Anterior cingulate cortex (tissue), 58 donors: ENCODE results near the gene PGAP2.
A peak's percentile ranks its signal among the peaks of the same experiment; 100 is the strongest.

ENCODE experiments used
- DNase-seq, 58 donors: peaks; one replicate each; lab custom pipeline; 2025; lab: John Stamatoyannopoulos, UW

Gene PGAP2

DNA sequence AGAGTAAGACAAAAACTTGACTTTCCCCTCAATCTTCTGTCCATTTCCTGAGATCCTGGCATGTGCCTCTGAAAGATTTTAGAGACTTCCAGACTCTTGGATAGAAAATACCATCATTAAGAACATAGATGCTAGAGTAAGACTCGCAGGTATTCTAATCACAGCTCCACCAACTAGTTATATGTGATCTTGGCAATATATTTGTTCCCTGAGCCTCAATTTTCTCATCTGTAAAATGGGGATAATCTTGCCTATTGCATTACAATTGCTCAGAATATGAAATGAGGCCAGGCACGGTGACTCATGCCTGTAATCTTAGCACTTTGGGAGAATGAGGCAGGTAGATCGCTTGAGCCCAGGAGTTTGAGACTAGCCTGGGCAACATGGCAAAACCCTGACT lies 21.7 kb downstream of the PGAP2 start:
- DNase-seq: no peak

DNA sequence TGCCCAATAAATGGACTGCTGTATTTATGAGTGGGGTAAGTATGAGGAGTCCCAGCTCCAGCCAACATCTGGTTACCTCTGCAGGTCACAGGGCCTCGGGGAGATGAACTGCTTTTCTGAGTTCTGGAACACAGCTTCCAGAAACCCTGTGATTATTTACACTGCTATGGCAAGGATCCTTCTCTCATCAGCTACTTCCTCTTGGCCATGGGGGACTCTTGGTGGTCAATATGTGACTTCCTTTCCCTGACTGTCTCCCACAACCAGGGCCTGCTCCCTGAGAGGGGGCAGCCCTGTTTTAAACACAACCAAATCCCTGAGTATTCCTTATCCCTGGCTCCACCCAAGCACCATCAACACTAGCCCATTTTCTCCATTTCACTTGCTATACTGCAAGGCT lies 22.4 kb downstream of the PGAP2 start:
- no peak for DNase-seq

DNA sequence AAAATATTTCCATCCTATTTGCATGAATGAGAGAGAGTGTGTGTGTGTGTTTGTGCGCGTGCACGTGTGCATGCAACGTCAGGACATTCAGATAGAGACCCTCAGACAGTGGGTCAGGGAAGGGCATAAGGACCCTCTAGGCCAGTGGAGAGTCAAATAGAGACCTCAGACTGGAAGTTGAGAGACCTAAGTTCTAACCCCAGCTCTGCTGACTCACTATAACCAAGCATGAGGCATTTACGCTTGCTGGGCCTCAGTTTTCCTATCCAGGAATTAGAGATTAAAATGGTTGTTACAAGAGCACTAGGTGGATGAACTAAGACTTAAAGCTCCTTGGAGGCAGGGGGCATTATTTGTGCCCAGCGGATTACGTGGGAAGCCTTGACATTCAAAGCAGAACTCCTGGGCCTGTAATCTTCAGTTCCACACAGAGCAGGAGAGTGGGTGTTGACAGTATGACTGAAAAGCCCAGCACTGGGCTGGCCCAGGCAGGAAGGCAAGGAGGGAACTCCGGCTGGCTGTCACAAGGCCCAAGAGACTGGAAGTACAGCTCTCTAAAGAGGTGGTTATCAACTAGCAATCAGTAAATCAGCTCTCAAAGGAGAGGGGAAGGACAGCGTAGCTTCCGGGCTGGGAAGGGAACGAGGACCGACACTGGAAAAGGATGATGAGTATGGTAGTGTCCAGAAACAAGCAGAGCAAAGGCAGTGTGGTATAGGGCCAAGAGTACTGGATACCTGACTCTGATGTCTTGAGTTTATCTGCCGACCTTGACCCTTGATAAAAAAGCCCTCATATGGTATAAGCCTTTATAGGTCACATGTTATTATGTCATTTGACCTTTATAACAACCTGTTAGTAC lies 23.2 kb downstream of the PGAP2 start:
- DNase-seq: peak in 2 of 58 donors; percentile 11 to 21

GRCh38 chr11:3832816-3833215 lies 24.5 kb downstream of the PGAP2 start:
- DNase-seq: no peak

DNA sequence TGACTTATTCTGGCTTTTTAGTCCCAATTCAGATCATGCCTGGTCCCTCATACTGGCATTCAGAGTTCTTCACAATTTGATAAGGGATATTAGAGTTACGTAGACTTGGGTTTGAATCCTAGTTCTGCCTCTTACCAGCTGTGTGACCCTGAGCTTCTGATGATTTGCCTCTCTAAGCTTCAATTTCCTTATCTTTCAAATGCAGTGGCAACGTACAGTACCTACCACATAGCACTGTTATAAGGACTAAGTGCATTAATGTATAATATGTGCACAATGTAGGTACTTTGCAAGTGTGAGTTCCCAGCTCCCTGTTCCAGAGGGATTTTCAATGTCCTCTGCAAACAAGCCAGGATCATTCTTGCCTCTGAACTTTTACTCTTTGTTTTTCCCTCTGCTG lies 25.1 kb downstream of the PGAP2 start:
- DNase-seq: no peak

- no peak for DNase-seq
These were observed 25.9 kb downstream of the PGAP2 start for GRCh38 chr11:3834349-3834663.

GRCh38 chr11:3834664-3835461 lies 26.5 kb downstream of the PGAP2 start:
- DNase-seq: peak in 9 of 58 donors; percentile 11 to 35 (median 26)

DNA sequence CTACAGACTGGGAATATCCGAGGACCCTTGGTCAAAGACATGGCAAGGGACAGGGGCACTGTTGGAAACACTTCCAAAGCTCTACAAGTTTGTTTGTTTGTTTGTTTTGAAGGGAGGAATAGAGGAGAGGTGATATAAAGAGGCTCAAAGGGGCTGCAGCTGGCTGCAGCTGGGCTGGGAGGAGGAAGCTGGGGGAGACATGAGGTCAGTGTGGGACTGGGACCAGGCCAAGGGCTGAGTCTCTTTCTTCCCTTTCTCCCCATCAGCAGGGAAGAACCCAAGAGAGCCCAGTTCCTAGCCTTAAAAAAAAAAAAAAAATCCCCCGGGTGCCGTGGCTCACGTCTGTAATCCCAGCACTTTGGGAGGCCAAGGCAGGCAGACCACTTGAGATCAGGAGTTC lies 27.4 kb downstream of the PGAP2 start:
- peak in 17 of 58 donors; percentile 10 to 55 (median 26) for DNase-seq

DNA sequence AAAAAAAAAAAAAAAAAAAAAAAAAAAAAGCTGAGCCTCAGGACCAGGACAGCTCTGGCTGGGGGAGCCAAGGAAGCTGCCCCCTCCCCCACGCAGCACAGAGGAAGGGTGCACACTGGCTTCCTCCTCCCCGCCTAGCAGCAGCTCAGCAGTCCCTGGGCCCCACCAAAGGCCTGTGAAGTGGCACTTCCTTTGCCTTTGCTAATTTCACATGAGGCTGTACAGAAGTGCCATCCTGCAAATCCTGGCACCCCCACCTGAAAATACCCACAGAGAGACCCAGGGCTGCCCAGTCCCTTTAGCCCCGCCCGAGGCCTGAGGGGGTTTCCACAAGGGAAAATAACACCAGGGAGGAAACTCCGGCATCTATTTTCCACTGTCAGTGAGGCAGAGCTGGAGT lies 28.5 kb downstream of the PGAP2 start:
- peak in 4 of 58 donors; percentile 3 to 15 (median 10) for DNase-seq

DNA sequence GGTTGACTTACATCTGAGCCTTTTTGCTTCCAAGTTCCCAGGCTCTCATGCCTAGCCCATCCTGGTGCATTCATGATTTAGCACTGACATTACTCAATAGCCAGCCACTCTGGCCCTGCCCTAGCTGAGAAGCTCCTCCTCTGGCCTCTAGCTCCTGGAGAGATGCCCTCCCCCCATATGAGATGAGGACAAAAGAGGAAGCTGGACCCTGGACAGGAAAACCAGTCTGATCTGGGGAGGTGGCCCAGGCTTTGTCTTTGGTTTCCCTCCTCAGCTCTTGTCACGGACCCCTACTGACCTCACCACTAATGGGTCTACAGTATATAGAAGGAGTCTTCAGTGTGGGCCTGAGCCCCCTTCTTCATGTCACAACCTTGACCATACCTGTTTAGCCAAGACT lies 29.4 kb downstream of the PGAP2 start:
- peak in 16 of 58 donors; percentile 20 to 59 (median 32) for DNase-seq

- no peak for DNase-seq
These were observed 30.1 kb downstream of the PGAP2 start for GRCh38 chr11:3838504-3838903.

GRCh38 chr11:3840004-3840869 lies 31.9 kb downstream of the PGAP2 start:
- peak in 6 of 58 donors; percentile 44 to 81 (median 56) for DNase-seq

- peak in 51 of 58 donors; percentile 43 to 92 (median 75) for DNase-seq
These were observed 32.6 kb downstream of the PGAP2 start, which contains the start of gene RHOG for GRCh38 chr11:3840870-3841425. Gene RHOG, minus strand, starts transcription at chr11:3840959. Its CDS starts 12,821 bp downstream, at chr11:3828138.

- DNase-seq: peak in 54 of 58 donors; percentile 62 to 94 (median 78)
These were observed 33.3 kb downstream of the PGAP2 start for GRCh38 chr11:3841426-3842350.

DNA sequence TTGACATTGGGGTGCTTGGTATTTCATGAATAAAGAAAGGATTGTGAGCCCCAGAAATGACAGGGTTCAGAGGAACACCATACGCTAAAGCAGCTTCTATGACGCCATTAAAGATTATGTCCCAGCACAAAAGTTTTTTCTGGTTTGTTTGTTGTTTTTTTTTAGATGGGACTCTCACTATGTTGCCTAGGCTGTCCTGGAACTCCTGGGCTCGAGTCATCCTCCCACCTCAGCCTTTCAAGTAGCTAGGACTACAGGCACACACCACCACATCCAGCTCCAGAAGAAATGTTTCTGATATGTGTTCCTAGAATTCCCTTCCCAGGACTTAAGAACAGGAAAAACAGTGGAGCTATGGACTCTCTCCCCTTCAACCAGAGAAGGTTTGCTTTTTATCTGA lies 35.0 kb downstream of the PGAP2 start:
- no peak for DNase-seq

- no peak for DNase-seq
These were observed 36.9 kb downstream of the PGAP2 start for GRCh38 chr11:3845246-3845645.

DNA sequence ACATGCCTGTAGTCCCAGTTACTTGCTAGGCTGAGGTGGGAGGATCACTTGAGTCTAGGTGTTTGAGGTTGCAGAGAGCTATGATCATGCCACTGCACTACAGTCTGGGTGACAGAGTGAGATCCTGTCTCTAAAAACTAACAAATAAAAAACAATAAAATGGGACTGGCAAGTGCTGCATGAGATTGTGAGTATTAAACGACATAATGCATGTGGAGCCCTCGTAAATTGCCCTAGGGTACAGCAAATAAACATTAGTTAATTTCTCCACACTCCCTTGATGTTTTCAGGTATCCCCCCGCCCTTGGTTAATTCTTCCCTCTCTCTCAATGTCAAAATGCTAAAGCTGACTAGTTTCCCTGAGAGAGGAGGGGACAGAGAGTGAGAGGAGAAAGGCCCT lies 37.3 kb downstream of the PGAP2 start:
- no peak for DNase-seq

DNA sequence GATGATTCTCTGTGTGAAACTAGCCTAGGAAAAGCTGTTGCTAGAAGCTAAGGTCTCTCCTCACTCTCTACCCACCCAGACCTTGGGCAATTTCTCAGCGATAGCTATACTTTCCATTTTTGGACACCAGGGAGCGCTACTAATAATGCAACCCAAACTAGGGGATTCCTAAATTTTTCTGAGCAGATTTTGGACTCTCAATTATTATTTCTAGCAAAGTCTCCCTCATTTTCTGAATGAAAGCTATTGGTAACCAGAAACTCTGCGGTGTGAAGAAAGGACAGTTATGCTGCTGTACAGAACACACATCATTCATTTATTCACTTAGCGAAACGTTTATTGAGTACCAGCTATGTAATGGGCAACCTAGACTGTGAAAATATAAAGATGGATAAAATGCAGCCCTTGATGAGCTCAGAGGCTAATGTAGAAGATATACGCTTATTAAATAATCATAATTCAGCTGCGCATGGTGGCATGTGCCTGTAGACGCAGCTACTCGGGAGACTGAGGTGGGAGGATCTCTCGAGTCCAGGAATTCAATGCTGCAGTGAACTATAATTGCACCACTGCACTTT lies 41.0 kb downstream of the PGAP2 start:
- DNase-seq: peak in 3 of 58 donors; percentile 27 to 39 (median 30)

GRCh38 chr11:3853545-3853842 lies 45.1 kb downstream of the PGAP2 start:
- DNase-seq: no peak
